Measurements from ENCODE around the gene CD4.

DNA sequence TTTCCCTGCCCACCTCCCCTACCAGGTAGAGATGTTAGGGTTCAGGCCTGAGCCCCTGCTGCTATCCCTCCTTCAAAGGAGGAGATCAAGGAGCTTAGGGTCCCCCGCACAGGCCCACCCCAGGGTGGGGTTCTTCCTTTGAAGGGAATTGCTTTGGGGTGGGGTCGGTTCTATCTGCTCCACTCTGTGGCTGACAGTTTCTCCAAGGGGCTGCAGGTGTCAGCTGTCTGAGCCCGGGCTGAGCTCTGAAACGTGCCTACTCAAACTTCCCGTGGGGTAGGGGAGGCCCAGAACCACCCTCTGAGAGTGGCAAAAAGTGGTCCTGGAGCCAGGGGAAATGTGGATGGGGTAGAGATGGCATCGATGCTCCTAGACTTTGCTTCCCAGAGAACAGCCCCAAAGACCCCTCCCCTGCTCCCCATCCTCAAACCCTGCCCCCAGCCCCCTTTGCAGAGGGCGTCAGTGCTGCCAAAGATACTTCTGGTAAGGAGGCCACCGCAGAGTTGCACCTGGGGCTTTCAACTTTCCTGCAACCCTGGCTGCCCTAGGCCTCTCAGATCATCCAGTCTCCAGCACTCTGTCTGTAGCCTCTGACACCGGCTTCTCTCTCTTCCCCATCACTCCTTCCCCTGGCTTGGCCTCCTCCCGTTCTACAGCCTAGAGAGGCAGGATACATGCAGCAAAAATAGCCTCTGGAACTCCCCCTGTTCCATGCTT lies 6.3 kb upstream of the CD4 start:
- TF ChIP-seq, protein P1, sequence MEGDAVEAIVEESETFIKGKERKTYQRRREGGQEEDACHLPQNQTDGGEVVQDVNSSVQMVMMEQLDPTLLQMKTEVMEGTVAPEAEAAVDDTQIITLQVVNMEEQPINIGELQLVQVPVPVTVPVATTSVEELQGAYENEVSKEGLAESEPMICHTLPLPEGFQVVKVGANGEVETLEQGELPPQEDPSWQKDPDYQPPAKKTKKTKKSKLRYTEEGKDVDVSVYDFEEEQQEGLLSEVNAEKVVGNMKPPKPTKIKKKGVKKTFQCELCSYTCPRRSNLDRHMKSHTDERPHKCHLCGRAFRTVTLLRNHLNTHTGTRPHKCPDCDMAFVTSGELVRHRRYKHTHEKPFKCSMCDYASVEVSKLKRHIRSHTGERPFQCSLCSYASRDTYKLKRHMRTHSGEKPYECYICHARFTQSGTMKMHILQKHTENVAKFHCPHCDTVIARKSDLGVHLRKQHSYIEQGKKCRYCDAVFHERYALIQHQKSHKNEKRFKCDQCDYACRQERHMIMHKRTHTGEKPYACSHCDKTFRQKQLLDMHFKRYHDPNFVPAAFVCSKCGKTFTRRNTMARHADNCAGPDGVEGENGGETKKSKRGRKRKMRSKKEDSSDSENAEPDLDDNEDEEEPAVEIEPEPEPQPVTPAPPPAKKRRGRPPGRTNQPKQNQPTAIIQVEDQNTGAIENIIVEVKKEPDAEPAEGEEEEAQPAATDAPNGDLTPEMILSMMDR (IDR thresholded peaks at IDR 0.05): no peak
- TF ChIP-seq ZFX (IDR thresholded peaks at IDR 0.05; ENCODE audit: borderline replicate concordance): no peak
